GM19099 (cell line): ENCODE measurements around the gene ACTR3C.

Experiments
- POLR2A ChIP-seq: IDR thresholded peaks from 3 replicates; pipeline ENCODE4 v1.6.1; 2011; ENCODE audit warnings: low read depth; ENCODE audit not compliant: insufficient read length; ENCODE audit errors: extremely low read depth

The ACTR3C gene

DNA sequence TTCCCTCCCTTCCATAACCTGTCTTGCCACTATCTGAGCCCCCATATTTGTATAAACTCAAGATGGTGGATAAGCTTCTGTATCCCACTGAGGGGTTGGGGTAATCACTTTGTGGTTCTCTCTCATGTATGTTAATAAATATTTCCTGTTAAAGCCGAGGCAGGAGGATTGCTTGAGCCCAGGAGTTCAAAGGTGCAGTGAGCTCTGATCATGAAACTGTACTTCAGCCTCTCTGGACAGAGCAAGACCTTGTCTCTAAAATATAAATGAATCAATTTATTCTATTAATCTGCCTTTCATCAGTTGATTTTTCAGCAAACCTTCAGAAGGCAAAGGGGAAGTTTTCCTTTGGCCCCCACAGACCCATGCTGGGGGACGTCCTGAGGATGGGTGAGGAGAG, 19.9 kb upstream of the ACTR3C start:
- TF ChIP-seq POLR2A, result no peak

DNA sequence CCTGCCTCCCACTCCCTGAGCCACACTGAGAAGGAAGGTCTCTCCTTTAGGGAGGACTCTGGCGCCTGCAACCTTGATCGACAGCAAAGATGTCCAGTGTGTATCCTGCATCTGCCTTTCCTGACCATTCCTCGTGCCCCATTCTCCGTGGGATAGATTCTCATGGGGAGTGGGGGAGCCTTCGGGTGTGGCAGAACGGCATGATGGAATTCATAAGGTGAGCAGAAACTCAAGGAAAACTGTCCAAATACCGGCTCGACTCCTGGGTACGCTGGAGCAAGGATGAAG, 18.7 kb upstream of the ACTR3C start:
- no peak for TF ChIP-seq POLR2A

DNA sequence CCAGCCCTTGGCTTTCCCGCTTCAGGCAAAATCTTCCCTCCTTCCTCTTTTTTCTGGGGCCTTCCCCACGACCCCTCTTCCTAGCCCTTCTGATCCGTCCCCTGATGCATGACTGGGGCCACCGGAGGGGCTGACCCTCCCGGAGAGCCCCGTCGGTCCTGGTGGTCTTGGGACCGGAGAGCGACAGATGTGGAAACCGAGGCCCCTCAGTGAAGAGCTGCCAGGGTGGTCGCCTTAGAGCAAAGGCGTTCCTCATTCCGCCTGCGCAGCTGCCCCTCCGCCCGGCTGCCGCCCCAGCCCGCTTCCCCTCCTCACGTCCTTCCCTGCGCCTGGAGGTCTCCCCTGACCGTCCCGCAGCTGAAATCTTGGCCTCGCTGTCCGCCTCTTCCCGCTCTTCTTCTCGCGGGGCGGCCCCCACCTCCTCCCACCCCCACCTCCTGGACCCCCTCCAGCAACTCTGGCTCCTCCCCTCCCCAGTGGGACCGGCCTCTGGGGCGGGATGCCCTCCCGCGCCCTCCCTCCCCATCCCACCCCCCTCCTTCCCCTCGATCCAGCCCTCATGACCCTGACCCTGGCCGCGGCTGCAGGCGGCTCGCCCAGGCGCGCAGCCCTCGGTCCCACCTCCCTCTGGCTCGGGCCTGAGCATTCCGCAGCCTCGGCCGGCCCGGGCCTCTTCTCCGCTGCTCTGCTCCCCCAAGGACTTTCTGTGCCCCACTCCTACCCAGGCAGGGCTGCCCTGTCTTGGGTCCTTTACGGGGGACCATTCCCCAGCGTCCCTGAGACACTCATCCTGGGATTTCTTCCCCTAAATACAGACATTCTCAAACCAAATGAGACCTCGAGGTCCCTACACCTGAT, 18.1 kb upstream of the ACTR3C start, which contains the start of gene RARRES2:
Gene RARRES2 (minus strand): TSS at position 367 of the 858 bp plus-strand sequence. CDS start 1,020 bp downstream, outside the sequence.
- TF ChIP-seq POLR2A, result no peak

- TF ChIP-seq POLR2A, result no peak
Measured at GRCh38 chr7:150340875-150341262, 17.5 kb upstream of the ACTR3C start.

GRCh38 chr7:150340024-150340749, 16.8 kb upstream of the ACTR3C start:
- TF ChIP-seq POLR2A, result no peak

DNA sequence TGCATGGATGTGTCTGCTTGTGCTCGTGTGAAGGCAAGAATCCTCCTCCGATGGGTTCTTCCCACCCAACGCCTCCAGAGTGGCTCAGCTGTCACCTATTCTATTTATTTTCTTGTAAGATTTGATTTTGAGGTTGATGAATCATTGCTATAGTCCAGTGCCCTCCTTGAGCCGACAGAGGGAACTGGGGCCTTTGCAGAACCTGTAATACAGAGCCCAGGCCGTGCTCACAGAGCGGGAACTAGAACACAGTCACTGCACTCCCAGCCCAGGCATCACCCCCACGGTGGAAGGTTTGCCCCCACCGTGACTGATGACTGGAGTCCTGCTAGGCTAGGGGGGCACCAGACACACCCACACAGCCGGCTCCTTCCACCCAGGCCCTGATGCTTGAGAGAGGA, 16.1 kb upstream of the ACTR3C start:
- no peak for TF ChIP-seq POLR2A

DNA sequence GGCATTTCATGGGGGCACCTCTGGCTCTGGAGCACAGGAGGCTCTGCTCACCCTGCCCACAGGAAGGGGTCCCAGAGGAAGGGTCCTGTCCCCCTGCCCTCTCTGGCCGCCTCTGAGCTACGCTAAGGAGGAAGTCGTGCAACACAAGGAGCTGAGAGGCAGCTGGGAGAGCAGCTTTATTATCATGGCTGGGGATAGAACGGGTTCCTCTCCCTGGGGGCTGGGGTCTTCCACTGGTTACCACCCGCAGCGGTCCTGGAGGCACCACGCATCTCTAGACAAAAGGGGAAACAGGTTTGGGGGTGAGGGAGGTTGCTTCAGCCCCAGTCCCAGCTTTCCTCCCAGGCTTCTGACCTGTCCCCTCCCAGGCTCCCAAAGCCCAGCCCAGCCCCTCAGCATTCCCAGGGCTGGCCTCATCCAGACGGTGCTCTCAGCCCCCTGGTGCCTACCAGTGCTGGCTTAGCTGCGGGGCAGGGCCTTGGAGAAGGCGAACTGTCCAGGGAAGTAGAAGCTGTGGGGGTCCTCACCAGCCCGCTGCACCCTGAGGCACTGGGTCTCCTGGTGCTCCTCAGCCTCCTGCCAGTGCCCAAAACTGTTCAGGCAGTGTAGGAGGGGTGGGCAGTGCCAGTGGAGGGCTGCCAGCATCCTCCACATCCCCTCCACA, 15.0 kb upstream of the ACTR3C start:
- no peak for TF ChIP-seq POLR2A

GRCh38 chr7:150337659-150338081, 14.3 kb upstream of the ACTR3C start:
- TF ChIP-seq POLR2A, result no peak

DNA sequence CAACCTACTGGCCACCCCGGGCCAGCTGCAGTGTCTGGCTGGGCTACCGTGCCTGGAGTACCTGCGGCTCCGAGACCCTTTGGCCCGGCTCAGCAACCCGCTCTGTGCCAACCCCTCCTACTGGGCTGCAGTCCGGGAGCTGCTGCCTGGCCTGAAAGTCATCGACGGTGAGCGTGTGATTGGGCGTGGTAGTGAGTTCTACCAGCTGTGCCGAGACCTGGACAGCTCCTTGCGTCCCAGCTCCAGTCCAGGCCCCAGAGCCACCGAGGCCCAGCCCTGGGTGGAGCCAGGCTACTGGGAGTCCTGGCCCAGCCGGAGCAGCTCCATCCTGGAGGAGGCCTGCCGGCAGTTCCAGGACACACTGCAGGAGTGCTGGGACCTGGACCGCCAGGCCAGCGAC, 13.8 kb upstream of the ACTR3C start:
- no peak for TF ChIP-seq POLR2A

GRCh38 chr7:150336746-150337145, 13.4 kb upstream of the ACTR3C start:
- TF ChIP-seq POLR2A, result no peak

GRCh38 chr7:150335774-150336112, 12.4 kb upstream of the ACTR3C start:
- TF ChIP-seq POLR2A, result no peak

- TF ChIP-seq POLR2A, result no peak
Measured at GRCh38 chr7:150335108-150335773, 11.9 kb upstream of the ACTR3C start.

DNA sequence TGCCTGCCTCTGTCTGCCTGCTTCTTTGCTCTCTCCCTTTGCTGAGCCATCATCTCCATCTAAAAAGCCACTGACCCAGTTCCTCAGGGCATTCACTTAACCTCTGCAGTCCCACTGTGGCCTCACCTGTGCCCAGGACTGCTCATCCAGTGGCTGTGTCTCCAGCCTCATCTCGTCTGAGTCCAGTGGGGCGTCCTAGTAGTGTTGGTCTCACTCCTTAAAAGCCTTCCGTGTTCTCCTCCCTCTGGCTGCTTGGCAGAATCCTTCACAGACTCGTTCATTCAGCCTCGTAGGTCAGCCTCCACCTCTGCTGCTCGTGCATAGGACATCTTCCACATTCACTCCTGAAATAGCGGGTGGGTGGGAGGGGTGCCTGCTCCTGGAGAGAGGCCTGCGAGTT, 10.8 kb upstream of the ACTR3C start:
- no peak for TF ChIP-seq POLR2A

DNA sequence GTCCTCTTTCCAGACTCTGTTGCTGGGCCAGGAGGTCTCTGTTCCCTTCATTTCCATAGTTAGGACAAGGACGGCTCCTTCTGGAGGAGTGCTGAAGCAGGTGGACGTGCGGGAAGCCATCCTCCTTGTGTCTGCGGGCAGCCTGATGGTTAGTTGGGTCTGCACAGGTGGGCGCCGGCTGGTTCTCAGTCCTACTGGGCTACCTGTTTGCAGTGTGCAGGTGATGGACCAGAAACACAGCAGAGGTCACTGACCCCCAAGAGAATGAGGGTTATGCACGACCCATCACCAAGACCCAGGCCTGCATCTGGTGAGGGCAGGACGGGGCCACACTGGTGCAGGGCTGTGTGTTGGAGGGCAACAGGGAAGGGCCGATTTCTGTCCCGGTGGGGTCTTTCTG, 10.3 kb upstream of the ACTR3C start:
- no peak for TF ChIP-seq POLR2A
